GM12875 (cell line): ENCODE results near the gene ATP1B4.

Source experiments
- H3K4me3 ChIP-seq: one replicate; pipeline ENCODE4 v1.5.1; 2011; ENCODE audit warnings: low read depth, low read length, control low read depth
- TF ChIP-seq, protein P1 (sequence below): IDR thresholded peaks from 2 replicates; pipeline ENCODE4 v1.5.1; 2011; ENCODE audit warnings: low read depth, mild to moderate bottlenecking, control low read depth, inconsistent platforms, low read length, moderate library complexity, borderline replicate concordance; ENCODE audit not compliant: insufficient read depth

ATP1B4 gene

DNA sequence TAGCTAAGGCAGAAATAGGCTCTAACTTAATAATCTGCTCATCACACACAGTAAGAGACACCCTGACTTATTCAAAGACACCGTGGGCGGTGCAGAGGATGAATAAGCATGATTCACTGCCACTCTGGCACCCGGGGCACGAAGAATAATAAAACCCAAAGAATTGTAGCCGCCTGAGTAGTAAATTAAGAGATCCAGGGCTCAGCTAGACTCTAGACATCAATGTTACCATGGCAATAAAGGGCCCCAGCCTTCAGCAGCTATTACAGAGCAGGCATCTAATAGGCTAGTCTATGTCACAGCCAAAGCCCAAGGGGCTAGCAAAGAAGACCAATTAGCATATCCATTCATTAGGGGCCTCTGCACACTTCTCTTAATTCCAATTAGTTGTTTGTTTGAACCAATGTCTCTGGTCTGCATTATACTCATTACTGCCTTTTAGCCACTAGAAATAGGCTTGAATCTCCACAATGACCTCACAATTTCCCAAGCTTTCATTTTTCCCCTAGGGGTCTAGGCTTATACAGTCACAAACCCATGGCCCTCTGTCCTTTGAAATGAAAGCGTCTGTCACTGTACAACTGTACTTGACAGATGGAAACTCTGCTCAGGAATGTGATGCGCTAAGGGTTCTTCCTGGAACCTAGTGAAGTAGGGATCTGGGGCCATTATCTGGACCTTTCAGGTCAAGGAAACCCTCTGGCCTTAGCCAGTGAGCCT lies 3.0 kb upstream of the ATP1B4 start:
- no peak overlapping the region for H3K4me3 ChIP-seq
- TF ChIP-seq, protein P1, sequence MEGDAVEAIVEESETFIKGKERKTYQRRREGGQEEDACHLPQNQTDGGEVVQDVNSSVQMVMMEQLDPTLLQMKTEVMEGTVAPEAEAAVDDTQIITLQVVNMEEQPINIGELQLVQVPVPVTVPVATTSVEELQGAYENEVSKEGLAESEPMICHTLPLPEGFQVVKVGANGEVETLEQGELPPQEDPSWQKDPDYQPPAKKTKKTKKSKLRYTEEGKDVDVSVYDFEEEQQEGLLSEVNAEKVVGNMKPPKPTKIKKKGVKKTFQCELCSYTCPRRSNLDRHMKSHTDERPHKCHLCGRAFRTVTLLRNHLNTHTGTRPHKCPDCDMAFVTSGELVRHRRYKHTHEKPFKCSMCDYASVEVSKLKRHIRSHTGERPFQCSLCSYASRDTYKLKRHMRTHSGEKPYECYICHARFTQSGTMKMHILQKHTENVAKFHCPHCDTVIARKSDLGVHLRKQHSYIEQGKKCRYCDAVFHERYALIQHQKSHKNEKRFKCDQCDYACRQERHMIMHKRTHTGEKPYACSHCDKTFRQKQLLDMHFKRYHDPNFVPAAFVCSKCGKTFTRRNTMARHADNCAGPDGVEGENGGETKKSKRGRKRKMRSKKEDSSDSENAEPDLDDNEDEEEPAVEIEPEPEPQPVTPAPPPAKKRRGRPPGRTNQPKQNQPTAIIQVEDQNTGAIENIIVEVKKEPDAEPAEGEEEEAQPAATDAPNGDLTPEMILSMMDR = no peak

DNA sequence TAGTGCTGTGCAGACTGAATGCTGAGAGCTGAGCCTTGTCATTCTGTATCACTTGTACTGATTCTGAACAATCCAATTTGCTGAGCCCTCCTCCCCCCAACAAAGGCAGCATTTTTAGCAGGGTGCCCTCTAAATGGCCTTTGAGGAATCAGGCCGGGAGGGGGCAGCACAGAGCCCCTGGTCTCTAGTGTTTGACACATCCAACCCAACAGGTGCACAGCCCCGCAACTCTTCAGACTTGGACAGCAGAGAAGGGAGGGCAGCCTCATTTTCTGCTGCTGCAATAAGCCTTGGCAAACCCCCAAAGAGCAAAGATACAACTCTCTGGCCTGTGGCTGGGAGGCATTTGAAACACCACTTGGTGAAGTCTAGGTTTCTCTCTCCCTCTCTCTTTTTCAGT lies 3.4 kb downstream of the ATP1B4 start:
- TF ChIP-seq, protein P1 = peak; percentile 74
- H3K4me3 ChIP-seq = no peak overlapping the region

DNA sequence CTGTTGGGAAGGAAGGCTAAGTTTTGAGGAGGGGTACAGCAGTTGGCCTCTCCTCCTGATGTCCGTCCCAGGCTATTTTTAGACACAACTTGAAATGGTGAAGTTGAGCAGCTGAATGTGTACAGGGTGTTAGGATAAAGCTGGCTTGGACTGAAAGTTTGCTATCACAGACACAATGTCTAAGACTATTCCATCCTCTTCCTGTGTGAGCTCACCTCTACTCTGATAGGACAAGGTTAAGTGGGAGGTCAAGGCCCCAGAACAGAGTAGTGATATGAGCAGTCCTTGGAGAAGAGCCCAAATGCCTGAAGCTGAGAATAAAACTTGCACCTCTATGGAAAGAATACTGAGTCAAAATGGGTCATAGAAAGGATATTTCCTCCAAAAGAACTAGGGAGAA lies 4.1 kb downstream of the ATP1B4 start:
- TF ChIP-seq, protein P1 = no peak
- no peak overlapping the region for H3K4me3 ChIP-seq

DNA sequence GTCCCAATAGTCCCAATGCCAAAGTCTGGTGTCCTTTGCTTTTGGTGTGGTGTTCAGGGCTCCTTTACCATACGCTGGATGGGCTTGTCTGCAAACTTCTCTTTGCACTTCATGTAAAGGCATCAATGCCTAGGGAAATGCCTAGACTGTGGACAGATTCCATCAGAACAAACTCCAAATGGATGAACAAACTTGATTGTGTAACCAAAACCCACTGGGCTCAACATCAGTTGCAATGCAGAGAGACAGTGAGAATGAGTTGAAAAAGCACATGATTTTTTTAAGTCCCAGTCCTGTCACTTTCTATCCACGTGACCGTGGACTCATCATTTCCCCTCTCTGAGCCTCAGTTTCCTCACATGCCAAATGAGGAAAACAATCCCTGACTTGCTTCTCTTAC lies 4.9 kb downstream of the ATP1B4 start:
- H3K4me3 ChIP-seq = no peak overlapping the region
- TF ChIP-seq, protein P1 = no peak

DNA sequence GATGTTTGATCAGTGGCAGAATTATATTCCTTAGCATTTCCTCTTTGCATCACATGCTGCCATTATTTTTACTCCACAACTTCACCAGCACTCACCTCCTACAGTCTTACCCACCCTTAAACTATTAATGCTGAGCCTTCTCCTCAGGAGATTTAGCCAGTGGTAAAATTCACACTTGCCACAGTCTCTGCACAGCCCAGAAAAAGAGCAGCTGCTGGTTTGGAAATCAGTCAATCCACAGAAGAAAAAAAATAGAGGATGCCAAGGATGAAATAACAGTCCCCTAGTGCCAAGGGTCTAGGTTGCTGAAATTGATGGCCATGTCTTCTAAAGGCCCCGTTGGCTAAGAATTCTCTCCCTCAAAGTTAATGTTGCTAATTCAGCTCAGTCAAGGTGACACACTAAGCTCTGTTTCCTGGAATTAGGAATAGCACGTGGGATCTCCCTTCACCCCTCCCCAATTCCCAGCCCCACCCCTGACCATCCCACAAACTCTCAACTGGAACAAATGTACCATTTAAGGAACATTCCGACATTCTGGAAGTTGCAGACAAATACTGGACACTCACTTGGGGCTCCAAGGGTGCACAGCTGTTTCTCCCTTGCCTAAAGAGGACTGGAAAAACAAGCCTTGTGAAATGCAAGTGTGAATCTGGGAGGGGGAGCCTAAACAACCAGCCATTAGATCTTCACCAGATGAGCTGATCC lies 5.7 kb downstream of the ATP1B4 start:
- no peak overlapping the region for H3K4me3 ChIP-seq
- TF ChIP-seq, protein P1 = no peak

DNA sequence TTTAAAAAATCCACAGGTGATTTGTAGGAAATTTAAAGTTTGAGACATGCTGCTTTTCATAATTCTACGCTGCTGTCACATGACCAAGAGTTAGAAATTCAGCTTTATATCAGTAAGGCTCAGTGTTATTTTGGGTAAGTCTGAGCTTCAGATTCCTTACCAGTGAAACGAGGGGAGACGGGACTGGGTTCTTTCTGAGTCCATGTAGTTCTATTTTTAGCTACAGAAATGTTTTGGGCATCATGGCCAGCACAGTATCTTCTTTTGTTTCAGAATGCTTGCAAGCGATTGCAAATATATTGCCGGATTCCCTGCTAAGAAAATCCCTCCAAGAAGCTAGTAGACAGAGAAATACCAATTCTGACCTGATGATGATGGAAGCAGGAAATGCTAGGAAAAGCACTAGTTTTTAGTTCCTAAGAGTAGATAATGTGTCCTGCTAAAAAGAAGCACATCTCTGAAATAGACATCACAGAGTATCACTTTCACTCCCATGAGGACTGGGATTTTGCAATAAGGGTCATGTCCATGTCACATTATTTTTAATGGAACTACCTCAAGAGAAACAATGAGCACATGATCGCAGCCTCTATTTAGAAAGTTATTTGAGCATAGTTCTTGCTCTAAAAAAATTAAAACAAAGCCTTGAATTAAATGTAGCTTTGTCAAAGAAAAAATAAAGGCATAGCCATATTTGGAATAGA lies 10.9 kb downstream of the ATP1B4 start:
- TF ChIP-seq, protein P1 = no peak
- H3K4me3 ChIP-seq = no peak overlapping the region
